Panc1 (cell line): ENCODE measurements around the gene THAP10.

Experiments
- POLR2AphosphoS5 ChIP-seq: IDR thresholded peaks from 2 replicates; pipeline ENCODE4 v1.6.1; 2012; ENCODE audit warnings: mild to moderate bottlenecking, low read depth, low read length, moderate library complexity
- TF ChIP-seq, protein P1 (sequence below), 2 experiments: IDR thresholded peaks; 2 replicates each; pipeline ENCODE4 v1.6.1; 2011 to 2012; ENCODE audit warnings: low read depth in 2 of 2, control low read depth in 1 of 2, low read length in 1 of 2, mild to moderate bottlenecking in 1 of 2, moderate library complexity in 1 of 2; ENCODE audit not compliant: insufficient read depth in 1 of 2

- TF ChIP-seq, protein P1, sequence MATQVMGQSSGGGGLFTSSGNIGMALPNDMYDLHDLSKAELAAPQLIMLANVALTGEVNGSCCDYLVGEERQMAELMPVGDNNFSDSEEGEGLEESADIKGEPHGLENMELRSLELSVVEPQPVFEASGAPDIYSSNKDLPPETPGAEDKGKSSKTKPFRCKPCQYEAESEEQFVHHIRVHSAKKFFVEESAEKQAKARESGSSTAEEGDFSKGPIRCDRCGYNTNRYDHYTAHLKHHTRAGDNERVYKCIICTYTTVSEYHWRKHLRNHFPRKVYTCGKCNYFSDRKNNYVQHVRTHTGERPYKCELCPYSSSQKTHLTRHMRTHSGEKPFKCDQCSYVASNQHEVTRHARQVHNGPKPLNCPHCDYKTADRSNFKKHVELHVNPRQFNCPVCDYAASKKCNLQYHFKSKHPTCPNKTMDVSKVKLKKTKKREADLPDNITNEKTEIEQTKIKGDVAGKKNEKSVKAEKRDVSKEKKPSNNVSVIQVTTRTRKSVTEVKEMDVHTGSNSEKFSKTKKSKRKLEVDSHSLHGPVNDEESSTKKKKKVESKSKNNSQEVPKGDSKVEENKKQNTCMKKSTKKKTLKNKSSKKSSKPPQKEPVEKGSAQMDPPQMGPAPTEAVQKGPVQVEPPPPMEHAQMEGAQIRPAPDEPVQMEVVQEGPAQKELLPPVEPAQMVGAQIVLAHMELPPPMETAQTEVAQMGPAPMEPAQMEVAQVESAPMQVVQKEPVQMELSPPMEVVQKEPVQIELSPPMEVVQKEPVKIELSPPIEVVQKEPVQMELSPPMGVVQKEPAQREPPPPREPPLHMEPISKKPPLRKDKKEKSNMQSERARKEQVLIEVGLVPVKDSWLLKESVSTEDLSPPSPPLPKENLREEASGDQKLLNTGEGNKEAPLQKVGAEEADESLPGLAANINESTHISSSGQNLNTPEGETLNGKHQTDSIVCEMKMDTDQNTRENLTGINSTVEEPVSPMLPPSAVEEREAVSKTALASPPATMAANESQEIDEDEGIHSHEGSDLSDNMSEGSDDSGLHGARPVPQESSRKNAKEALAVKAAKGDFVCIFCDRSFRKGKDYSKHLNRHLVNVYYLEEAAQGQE (IDR thresholded peaks at IDR 0.05; ENCODE audit: insufficient read depth in 1 of 2, low read depth in 2 of 2, low read length in 1 of 2), result no peak
- no peak for TF ChIP-seq POLR2AphosphoS5
Measured at GRCh38 chr15:70853318-70853972, 38.8 kb downstream of the THAP10 start.
